Kidney (tissue), 14 donors: ENCODE measurements around the gene ZBTB16. TPM values are rescaled to one million over a fixed set of nuclear protein-coding genes. Genes with fewer than 3 reads are reported as not detected.

Experiments
- DNase-seq, 5 donors: peaks; one replicate each; pipeline ENCODE4 v3.0.0-alpha.2; 2013 to 2020
- FAIRE-seq: peaks from 2 replicates; lab custom pipeline; 2012; peaks lifted over from hg19 to GRCh38; lab: Jason Lieb, UNC
- H3K27ac ChIP-seq, 2 donors: one replicate each; pipeline ENCODE4 v1.7.0; 2013; ENCODE audit warnings: low read depth in 2 of 2, low read length in 2 of 2, inconsistent platforms in 1 of 2
- H3K27me3 ChIP-seq: one replicate; pipeline ENCODE4 v1.7.1; 2013; ENCODE audit warnings: low read length, inconsistent platforms; ENCODE audit not compliant: control insufficient read depth, insufficient read depth
- H3K36me3 ChIP-seq, 3 donors: one replicate each; pipeline versions ENCODE4 v1.7.0 to v1.7.1; 2013; ENCODE audit warnings: low read length in 3 of 3, control low read depth in 1 of 3, inconsistent platforms in 1 of 3; ENCODE audit not compliant: insufficient read depth in 3 of 3, control insufficient read depth in 2 of 3
- H3K4me1 ChIP-seq, 3 donors: one replicate each; pipeline versions ENCODE4 v1.7.0 to v1.7.1; 2013; ENCODE audit warnings: low read length in 3 of 3, inconsistent platforms in 1 of 3, low read depth in 1 of 3; ENCODE audit not compliant: control insufficient read depth in 2 of 3, insufficient read depth in 2 of 3
- H3K4me3 ChIP-seq, 3 donors: one replicate each; pipeline versions ENCODE4 v1.7.0 to v1.8.1; 2013; ENCODE audit warnings: low read length in 3 of 3, control low read depth in 1 of 3, inconsistent platforms in 1 of 3
- H3K9ac ChIP-seq, 3 donors: one replicate each; pipeline versions ENCODE4 v1.7.0 to v1.7.1; 2013; ENCODE audit warnings: low read length in 3 of 3, control low read depth in 1 of 3, inconsistent platforms in 1 of 3
- H3K9me3 ChIP-seq, 3 donors: one replicate each; pipeline versions ENCODE4 v1.7.0 to v1.7.1; 2013; ENCODE audit warnings: low read length in 3 of 3, control low read depth in 1 of 3, inconsistent platforms in 1 of 3; ENCODE audit not compliant: control insufficient read depth in 2 of 3, insufficient read depth in 1 of 3
- CTCF ChIP-seq: IDR thresholded peaks from 3 replicates; pipeline ENCODE4 v1.5.1; 2012; ENCODE audit warnings: mild to moderate bottlenecking, moderate library complexity, borderline replicate concordance; ENCODE audit not compliant: insufficient read depth; ENCODE audit errors: extremely low read depth
- intact Hi-C: fragments of 100-400 bp; cut with DNase I; formaldehyde crosslinking; loops from one replicate; pipeline ENCODE4 v1.11.1; 2022
- polyA plus RNA-seq: library from polyadenylated mRNA; stranded (reverse); fragments of 350-450 nt; fragmentation: Illumina TruSeq; extraction: RNeasy Lipid Tissue Mini Kit (QIAGEN cat#74804); gene quantifications from one replicate; pipeline ENCODE4 v1.2.3, GENCODE V29; 2014; ENCODE audit warnings: low read depth, low replicate concordance; ENCODE audit not compliant: insufficient read depth
- total RNA-seq: library from RNA; stranded (reverse); fragmentation: NEBNext Ultra II Directional; extraction: Animal tissue kit (Norgen Biotek cat#: 25700); gene quantifications from one replicate; pipeline ENCODE4 v1.2.1, GENCODE V29; 2021
- donor health status: control.
- donor health status: control.
- donor health status: control.
- donor health status: control.
- donor health status: control.
- donor health status: DM: yes; HTN: yes; CAD: no.
- donor health status: Normal renal cell carcinoma (clear cell type).

The ZBTB16 gene
- total and polyA plus RNA-seq, 2 donors from 2014 or later = 2.5 to 126 TPM

- no peak for TF ChIP-seq CTCF
- no peaks in the 10 kb centered on the region for H3K36me3 ChIP-seq
- H3K4me3 ChIP-seq = no peak overlapping the region
- intact Hi-C loops = no loop called here
- FAIRE-seq = no peak
- H3K27ac ChIP-seq = no peak overlapping the region
- no peaks in the 10 kb centered on the region for H3K9me3 ChIP-seq
- H3K9ac ChIP-seq = no peak overlapping the region
- peaks cover 2% of the 10 kb centered on the region for H3K27me3 ChIP-seq
- no peak for DNase-seq
- peaks cover 3 to 28% (median 23%) of the 10 kb centered on the region in 3 donors for H3K4me1 ChIP-seq
These were observed 56.8 kb downstream of the ZBTB16 start for GRCh38 chr11:114116357-114116756.

GRCh38 chr11:114116800-114117199 lies 57.3 kb downstream of the ZBTB16 start:
- Histone ChIP-seq H3K9ac (no peak overlapping the region), H3K4me1 (peaks cover 0 to 27% (median 24%) of the 10 kb centered on the region in 3 donors), H3K9me3 (no peaks in the 10 kb centered on the region), H3K4me3 (no peak overlapping the region), H3K36me3 (no peaks in the 10 kb centered on the region), H3K27me3 (peaks cover 2% of the 10 kb centered on the region), H3K27ac (no peak overlapping the region)
- intact Hi-C loops = no loop called here
- no peak for TF ChIP-seq CTCF
- DNase-seq (no peak), FAIRE-seq (no peak)

- TF ChIP-seq CTCF = no peak
- H3K27ac ChIP-seq = no peak overlapping the region
- peaks cover 0 to 27% (median 17%) of the 10 kb centered on the region in 3 donors for H3K4me1 ChIP-seq
- no peak overlapping the region for H3K4me3 ChIP-seq
- no peaks in the 10 kb centered on the region for H3K27me3 ChIP-seq
- intact Hi-C loops = no loop called here
- H3K9ac ChIP-seq = no peak overlapping the region
- DNase-seq (no peak), FAIRE-seq (no peak)
- H3K36me3 ChIP-seq = peaks cover 0 to 10% (median 0%) of the 10 kb centered on the region in 3 donors
- no peaks in the 10 kb centered on the region for H3K9me3 ChIP-seq
These were observed 61.1 kb downstream of the ZBTB16 start for GRCh38 chr11:114120606-114121005.

- intact Hi-C loops = no loop called here
- Histone ChIP-seq H3K4me1 (peaks cover 0 to 26% (median 17%) of the 10 kb centered on the region in 3 donors), H3K9me3 (no peaks in the 10 kb centered on the region), H3K36me3 (peaks cover 0 to 15% (median 5%) of the 10 kb centered on the region in 3 donors), H3K4me3 (no peak overlapping the region), H3K9ac (no peak overlapping the region), H3K27me3 (no peaks in the 10 kb centered on the region), H3K27ac (peak overlapping the region in 1 of 2 donors; percentile 69)
- TF ChIP-seq CTCF = no peak
- FAIRE-seq = no peak
- DNase-seq = no peak
These were observed 61.6 kb downstream of the ZBTB16 start for GRCh38 chr11:114121138-114121537.
